DOHH2 (cell line): ENCODE data around the gene ZFAND3.

ENCODE experiments used
- CTCF ChIP-seq: fragments of 200-600 bp; sonication (generic); IDR thresholded peaks from one replicate; pipeline ENCODE4 v1.5.1; 2014; ENCODE audit warnings: antibody characterized with exemption, mild to moderate bottlenecking, low read depth, low read length; ENCODE audit not compliant: poor library complexity, severe bottlenecking
- EZH2phosphoT487 ChIP-seq: fragments of 200-600 bp; sonication (generic); IDR thresholded peaks from 2 replicates; pipeline ENCODE4 v1.6.1; 2017; ENCODE audit warnings: borderline replicate concordance, mild to moderate bottlenecking, antibody characterized with exemption, low read length, moderate library complexity, mixed read lengths

GRCh38 chr6:37848371-37848770 lies 28.8 kb downstream of the ZFAND3 start:
- TF ChIP-seq CTCF (no peak), EZH2phosphoT487 (no peak)
